PFSK-1 (cell line): ENCODE data around the gene UNC45A.

ENCODE experiments used
- FOXP2 ChIP-seq: optimal IDR thresholded peaks from 2 replicates; pipeline ENCODE3; 2011; ENCODE audit warnings: borderline replicate concordance, control low read depth, inconsistent platforms; ENCODE audit not compliant: insufficient read depth; ENCODE audit errors: extremely low read length, extremely low read depth
- POLR2AphosphoS5 ChIP-seq: IDR thresholded peaks from 2 replicates; pipeline ENCODE4 v1.6.1; 2012; ENCODE audit warnings: low read depth, mild to moderate bottlenecking, control low read depth, low read length, moderate library complexity
- REST ChIP-seq, 2 experiments: IDR thresholded peaks; 2 replicates each; pipeline versions ENCODE4 v1.6.1 to v1.8.0; 2011 to 2012; ENCODE audit warnings: low read depth in 2 of 2, low read length in 2 of 2, control low read depth in 1 of 2, inconsistent platforms in 1 of 2, mild to moderate bottlenecking in 1 of 2, moderate library complexity in 1 of 2; ENCODE audit not compliant: insufficient read depth in 1 of 2
- SIN3A ChIP-seq: IDR thresholded peaks from 2 replicates; pipeline ENCODE4 v1.6.1; 2012; ENCODE audit warnings: mild to moderate bottlenecking, low read length, moderate library complexity, borderline replicate concordance; ENCODE audit not compliant: insufficient read depth
- TAF1 ChIP-seq: IDR thresholded peaks from 2 replicates; pipeline ENCODE4 v1.6.1; 2012; ENCODE audit warnings: low read length, control low read depth, borderline replicate concordance; ENCODE audit not compliant: insufficient read depth

The UNC45A gene

DNA sequence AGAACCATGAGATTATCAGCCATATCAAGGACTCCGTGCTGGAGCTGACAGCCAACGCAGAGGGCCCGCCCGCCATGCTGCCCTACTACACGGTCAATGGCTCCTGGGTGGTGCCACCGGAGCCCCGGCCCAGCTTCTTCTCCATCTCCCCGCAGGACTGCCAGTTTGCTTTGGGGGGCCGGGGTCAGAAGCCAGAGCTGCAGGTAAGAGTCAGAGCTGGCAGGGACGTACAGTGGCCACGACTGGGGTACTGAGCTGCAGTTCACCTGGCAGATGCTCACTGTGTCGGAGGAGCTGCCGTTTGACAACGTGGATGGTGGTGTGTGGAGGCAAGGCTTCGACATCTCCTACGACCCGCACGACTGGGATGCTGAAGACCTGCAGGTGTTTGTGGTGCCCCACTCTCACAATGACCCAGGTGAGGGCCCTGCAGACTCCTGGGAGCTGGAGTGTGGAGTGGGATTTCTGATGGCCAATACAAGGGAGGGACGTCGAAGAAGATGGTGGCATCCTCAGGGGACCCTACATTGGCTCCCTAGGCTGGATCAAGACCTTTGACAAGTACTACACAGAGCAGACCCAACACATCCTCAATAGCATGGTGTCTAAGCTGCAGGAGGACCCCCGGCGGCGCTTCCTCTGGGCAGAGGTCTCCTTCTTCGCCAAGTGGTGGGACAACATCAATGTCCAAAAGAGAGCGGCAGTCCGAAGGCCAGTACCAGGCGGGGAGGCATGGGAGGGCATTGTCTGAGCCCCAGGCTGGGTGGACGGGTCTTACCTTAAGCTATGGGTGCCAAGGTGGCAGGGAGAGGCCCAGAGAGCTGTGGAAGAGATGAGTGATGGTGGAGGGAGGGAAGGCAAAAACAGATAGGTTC lies 29.5 kb upstream of the UNC45A start:
- TF ChIP-seq REST (IDR thresholded peaks at IDR 0.05; ENCODE audit: insufficient read depth in 1 of 2, low read depth in 2 of 2, low read length in 2 of 2) (no peak), SIN3A (no peak), FOXP2 (no peak), TAF1 (no peak), POLR2AphosphoS5 (no peak)

DNA sequence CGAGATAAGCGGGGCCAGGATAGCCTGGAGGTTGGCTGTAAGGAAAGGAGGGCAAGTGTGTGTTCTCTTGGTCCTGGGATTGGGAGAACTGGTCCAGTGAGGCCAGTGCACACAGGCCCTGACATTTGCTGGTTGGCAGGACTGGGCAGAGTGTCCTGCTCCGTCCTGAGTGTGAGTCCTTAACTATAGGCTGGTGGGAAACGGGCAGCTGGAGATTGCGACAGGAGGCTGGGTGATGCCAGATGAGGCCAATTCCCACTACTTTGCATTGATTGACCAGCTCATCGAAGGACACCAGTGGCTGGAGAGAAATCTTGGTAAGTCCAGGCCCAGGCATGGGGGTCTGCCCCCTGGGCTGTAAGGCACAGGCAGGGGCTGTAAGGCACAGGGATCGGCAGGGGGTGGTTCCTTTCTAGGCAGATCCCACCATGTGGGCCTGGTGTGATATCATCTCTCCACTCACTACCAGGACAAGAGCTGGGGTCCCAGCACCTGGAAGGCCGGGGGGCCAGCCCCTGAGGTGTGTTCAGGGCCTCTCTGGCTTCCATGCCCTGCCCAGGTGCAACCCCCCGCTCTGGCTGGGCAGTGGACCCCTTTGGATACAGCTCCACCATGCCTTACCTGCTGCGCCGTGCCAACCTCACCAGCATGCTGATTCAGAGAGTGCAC lies 28.8 kb upstream of the UNC45A start:
- no peak for TF ChIP-seq REST (IDR thresholded peaks at IDR 0.05; ENCODE audit: insufficient read depth in 1 of 2, low read depth in 2 of 2, low read length in 2 of 2)
- TF ChIP-seq SIN3A, result no peak
- TF ChIP-seq POLR2AphosphoS5, result no peak
- TF ChIP-seq FOXP2, result no peak
- TF ChIP-seq TAF1, result no peak

DNA sequence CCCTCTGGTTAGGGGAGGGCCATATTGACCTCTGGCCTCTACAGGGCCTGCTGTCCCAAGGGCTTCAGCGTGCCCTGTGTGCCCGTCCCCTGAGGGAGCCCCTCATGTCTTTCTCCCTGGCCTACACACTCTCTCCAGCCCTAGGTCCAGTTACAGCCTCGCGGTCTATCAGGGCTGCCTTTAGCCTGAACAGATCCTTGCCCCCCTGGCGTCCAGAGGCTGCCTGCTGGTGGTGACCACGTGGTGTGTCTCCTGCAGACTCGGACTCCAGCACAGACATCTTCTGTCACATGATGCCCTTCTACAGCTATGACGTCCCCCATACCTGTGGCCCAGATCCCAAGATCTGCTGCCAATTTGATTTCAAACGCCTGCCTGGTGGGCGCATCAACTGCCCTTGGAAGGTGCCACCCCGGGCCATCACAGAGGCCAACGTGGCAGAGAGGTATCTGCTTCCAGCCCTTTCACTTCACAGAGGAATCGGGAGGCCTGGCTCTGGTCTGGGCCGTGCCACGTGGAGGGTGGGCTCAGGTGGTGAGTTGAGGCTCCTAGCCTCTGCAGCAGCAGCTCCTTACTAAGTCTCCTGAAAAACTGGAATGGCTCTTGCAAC lies 27.9 kb upstream of the UNC45A start:
- TF ChIP-seq SIN3A (no peak), TAF1 (no peak), FOXP2 (no peak), POLR2AphosphoS5 (no peak), REST (IDR thresholded peaks at IDR 0.05; ENCODE audit: insufficient read depth in 1 of 2, low read depth in 2 of 2, low read length in 2 of 2) (no peak)

DNA sequence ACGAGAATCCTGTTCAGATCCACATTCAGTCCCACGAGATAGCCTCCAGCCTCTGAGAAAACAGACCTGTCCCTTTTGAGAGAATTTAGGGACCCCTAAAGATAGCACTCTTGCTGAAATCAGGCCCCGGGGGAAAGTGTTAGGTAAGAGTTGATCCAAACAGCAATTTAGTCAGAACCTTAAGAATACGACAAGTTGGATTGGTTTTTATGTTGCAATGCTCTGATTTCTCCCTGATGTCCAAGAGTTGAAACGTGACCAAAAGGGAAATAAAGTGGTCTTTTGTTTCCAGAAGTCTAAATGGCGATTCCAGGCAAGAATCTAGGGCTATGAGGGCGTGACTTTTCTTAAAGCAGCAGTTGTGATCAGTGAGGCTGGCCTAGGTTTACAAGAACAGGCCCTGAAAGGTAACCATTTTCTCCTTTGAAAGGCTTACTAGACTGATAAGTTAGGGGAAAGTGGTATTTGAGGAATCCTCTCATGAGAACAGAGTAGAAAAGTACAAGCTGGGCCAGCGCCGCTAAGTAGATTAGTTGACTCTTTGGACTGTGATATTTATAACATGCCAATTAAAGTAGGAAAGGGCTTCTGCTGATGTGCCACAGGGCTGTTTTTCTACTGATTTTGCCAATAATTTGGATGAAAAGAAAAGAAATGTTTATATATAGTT lies 27.1 kb upstream of the UNC45A start:
- TF ChIP-seq FOXP2, result no peak
- no peak for TF ChIP-seq TAF1
- no peak for TF ChIP-seq POLR2AphosphoS5
- no peak for TF ChIP-seq SIN3A
- TF ChIP-seq REST (IDR thresholded peaks at IDR 0.05; ENCODE audit: insufficient read depth in 1 of 2, low read depth in 2 of 2, low read length in 2 of 2), result no peak
